NK-92 (cell line): ENCODE measurements around the gene TLR9.
"Not testable (repeated sequence)": the region's sequence is repeated elsewhere in the genome, so short reads cannot be mapped to it uniquely, and the experiment has no call there.

Experiments
- DNase-seq: peaks from one replicate; lab custom pipeline; 2025; ENCODE audit not compliant: unreplicated experiment; lab: John Stamatoyannopoulos, UW

The TLR9 gene, protein sequence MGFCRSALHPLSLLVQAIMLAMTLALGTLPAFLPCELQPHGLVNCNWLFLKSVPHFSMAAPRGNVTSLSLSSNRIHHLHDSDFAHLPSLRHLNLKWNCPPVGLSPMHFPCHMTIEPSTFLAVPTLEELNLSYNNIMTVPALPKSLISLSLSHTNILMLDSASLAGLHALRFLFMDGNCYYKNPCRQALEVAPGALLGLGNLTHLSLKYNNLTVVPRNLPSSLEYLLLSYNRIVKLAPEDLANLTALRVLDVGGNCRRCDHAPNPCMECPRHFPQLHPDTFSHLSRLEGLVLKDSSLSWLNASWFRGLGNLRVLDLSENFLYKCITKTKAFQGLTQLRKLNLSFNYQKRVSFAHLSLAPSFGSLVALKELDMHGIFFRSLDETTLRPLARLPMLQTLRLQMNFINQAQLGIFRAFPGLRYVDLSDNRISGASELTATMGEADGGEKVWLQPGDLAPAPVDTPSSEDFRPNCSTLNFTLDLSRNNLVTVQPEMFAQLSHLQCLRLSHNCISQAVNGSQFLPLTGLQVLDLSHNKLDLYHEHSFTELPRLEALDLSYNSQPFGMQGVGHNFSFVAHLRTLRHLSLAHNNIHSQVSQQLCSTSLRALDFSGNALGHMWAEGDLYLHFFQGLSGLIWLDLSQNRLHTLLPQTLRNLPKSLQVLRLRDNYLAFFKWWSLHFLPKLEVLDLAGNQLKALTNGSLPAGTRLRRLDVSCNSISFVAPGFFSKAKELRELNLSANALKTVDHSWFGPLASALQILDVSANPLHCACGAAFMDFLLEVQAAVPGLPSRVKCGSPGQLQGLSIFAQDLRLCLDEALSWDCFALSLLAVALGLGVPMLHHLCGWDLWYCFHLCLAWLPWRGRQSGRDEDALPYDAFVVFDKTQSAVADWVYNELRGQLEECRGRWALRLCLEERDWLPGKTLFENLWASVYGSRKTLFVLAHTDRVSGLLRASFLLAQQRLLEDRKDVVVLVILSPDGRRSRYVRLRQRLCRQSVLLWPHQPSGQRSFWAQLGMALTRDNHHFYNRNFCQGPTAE

DNA sequence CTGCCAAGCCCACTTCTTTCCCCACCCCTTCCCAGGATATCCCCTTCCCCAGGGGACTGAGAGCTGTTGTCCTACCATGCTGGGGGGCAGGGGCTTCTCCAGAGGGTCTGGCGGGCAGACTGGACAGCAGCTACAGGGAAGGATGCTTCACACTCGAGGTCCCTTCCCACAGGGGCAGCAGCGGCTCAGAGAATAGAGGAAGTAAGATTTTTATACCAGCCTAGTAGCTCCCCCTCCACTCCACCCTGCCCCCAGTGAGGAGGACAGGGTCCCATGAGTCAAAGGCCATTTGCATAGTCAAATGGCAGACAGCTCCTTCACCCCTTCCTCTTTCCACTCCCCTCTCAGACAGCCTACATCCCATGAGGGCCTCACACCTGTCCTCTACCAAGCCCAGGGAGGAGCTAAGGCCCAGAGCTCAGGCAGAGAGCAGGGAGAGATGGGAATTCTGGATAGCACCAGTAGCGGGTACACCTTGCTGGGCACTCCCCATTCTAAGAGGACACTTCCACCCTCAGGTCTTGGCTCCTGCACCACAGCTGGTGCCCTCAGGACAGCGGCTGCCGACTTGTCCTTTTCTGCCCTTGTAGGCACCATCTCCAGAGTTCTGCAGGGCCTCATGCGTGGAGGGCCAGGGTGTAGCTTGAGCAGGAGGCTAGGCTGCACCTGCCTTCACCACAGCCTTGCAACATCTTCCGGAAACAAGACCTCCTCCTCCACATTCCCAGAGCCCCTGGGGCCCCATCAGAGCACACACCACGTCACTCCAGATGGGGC lies at the start of gene TLR9:
Gene TLR9 (minus strand): TSS at position 194 of the 777 bp plus-strand sequence. CDS start 116 bp downstream, at position 78.
- no peak for DNase-seq

GRCh38 chr3:52274781-52275180 lies 49.3 kb upstream of the TLR9 start:
- not testable (repeated sequence) for DNase-seq

- no peak for DNase-seq
Measured at GRCh38 chr3:52272831-52273230, 47.4 kb upstream of the TLR9 start.

DNA sequence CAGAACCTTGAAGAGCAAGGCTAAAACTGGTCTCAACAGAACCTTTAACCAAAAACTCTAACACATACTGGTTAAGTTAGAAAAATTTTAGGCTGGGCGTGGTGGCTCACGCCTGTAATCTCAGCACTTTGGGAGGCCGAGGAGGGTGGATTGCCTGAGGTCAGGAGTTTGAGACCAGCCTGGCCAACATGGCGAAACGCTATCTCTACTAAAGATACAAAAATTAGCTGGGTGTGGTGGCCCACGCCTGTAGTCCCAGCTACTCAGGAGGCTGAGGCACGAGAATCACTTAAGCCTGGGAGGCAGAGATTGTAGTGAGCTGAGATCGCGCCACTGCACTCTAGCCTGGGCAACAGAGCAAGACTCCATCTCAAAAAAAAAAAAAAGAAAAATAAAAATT lies 46.7 kb upstream of the TLR9 start:
- not testable (repeated sequence) for DNase-seq

DNA sequence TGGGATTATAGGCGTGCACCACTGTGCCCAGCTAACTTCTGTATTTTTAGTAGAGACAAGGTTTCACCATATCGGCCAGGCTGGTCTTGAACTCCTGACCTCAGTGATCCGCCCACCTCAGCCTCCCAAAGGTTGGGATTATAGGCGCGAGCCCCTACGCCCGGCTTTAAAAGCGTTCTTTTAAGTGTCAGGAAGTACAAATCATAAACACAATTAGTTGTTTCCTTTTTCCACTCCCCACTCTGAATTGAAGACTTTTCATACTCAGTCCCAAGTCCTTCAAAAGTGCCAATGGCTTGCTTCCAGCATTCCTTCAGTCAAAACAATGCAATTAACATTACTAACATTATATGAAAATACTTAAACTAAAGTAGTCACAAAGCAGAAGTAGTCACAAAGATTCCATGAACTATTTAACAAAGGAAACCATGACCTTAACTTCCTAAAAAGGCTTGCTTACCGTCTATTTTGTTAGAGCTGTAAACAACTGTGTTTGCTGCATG lies 44.9 kb upstream of the TLR9 start:
- no peak for DNase-seq

DNA sequence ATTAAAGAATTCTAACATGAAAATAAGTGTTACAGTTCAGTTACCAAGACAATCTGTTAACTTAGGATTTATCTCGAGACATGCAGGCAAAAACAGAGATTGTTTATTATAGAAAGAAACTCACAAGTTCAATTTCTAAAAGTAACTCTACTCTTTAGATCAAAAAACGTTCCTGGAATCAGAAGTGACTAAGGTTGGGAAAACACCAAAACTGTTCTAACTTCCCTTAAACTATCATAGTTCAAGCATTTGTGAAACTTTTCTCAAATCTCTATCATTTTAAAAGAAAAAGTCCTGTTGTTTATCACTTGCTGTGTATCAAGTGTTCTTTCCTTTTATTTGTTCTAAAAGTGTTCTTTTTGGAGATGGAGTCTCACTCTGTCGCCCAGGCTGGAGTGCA lies 44.3 kb upstream of the TLR9 start:
- no peak for DNase-seq

DNA sequence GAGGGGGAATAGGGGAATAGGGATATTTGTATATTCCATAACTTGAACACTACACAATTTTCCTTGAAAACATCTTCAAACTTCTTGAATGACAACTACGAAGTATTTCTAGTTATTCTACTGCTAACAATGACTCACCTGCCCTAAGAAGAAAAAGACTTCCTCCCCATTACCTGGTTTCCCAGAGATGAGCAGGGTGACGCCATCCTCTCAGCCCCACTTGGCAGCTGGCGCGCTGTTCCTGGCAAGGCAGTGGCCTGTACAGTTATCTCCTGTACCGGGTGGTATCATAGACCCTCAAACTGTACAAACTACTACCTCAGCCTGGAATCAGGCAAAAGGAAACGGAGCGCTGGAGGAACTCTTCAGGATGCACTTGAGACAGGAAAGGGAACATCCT lies 42.6 kb upstream of the TLR9 start:
- DNase-seq, result no peak

GRCh38 chr3:52265387-52265786 lies 39.9 kb upstream of the TLR9 start:
- DNase-seq, result no peak

- DNase-seq, result no peak
Measured at GRCh38 chr3:52262447-52262846, 37.0 kb upstream of the TLR9 start.

- no peak for DNase-seq
Measured at GRCh38 chr3:52259448-52259847, 34.0 kb upstream of the TLR9 start.

GRCh38 chr3:52259035-52259434 lies 33.6 kb upstream of the TLR9 start:
- DNase-seq, result no peak

DNA sequence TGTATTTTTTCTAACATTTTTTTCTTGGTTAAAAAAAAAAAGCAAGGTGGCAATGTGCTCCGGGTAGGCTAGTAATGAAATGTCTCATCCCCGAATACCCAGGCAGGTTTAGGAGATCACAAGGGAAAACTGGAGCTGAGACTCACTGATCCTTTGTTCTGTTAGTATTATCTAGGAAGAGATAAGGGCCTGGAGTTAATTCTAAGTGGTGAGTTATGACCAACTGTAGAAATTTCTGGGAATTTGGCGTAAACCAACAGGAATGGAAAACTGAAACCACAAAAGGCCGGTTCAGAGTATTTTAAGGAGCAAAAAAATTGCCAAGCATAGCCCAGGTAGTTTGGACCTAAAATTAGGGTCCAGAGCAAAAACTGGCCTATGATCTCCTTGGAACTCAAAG lies 32.5 kb upstream of the TLR9 start:
- DNase-seq, result no peak

DNA sequence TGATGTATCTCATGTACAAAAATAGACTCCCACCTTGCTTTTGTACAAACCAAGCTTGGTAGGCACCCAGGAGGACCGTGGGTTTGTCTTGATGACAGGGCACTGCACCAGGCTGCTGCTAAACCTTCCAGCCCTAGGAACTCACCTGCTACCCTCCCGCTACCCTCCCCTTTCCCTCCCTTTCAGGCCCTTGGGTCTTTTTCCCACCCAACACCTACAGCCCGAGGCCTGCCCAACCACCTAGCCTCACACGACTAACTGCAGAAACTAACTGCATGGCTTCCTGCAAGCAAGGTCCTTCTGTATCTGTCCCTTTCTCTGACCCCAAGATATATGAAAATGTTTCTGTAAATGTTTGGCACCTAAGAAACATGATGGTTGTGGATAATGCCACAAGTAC lies 31.2 kb upstream of the TLR9 start:
- DNase-seq, result no peak

DNA sequence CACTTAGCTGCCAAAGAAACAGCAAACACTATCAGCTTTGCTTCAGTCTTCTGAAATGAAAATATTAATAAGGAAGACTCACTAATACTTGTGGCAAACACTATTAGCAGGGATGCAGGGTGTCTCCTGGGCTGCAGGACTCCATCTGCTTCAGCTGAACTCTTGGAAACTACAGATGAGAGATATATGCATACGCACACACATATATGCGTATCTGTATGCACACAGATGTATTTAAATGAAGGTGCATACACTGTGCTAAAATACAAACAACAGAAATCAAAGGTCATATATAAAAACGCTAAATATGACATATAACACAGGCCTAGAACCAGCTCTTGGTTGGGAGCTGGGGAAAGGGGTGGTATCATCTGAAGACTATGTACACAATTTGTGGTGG lies 30.7 kb upstream of the TLR9 start:
- no peak for DNase-seq

DNA sequence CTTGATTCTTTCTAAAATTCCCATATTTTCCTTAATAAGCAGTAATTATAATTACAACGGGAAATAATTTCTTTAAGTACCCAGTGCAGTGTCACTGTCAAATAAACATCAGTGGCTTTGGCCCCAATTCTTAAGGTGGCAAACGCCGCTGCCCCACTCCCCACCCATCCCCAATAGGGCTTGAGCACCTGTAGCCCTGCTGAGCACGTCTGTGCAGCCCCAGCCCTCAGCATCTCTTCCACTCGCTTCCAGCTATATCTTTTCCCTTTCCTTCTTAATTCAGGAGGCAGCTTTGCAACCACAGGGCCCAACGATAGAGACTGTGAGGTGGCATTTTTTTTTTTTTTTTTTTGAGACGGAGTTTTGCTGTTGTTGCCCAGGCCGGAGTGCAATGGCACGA lies 29.2 kb upstream of the TLR9 start:
- DNase-seq, result no peak

GRCh38 chr3:52253314-52254304 lies 28.2 kb upstream of the TLR9 start:
- DNase-seq, result peak; percentile 53

GRCh38 chr3:52250122-52250521 lies 24.7 kb upstream of the TLR9 start:
- DNase-seq, result no peak

- no peak for DNase-seq
Measured at GRCh38 chr3:52249683-52250082, 24.2 kb upstream of the TLR9 start.

DNA sequence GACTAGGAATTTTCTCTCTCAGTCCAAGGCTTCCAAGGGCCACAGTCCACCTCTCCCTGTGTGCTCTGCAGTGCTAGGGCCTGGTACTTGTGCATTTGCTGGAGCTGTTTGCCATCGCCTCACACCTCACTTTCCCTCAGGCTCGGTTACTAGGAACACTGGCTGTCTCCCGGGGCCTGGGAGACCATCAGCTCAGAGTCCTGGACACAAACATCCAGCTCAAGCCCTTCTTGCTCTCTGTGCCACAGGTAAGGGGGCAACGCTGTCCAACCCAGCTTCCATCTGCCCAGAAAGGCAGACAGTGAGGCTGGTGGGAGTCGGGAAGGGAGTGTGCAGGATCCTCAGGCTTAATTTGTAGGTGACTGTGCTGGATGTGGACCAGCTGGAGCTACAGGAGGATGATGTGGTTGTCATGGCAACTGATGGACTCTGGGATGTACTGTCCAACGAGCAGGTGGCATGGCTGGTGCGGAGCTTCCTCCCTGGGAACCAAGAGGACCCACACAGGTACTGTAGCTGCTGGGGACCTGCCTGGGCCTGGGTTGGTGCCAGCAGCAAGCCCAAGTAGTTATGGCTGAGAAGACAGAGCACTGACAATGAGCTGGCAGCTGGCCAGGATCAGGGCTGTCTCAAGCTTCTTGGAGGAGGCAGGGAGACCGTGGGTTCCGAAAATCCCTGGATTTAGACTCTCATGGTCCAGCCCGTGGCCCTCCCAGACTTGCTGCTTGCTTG lies 23.5 kb upstream of the TLR9 start:
- DNase-seq, result no peak
